Upper lobe of right lung (tissue), 1 donor: ENCODE data around the gene PEX5. TPM values are rescaled to one million over a fixed set of nuclear protein-coding genes. Genes with fewer than 3 reads are reported as not detected.

Experiments
- total RNA-seq: library from RNA; stranded (reverse); fragmentation: NEBNext Ultra II Directional; extraction: Animal tissue kit (Norgen Biotek cat#: 25700); gene quantifications from one replicate; pipeline ENCODE4 v1.2.1, GENCODE V29; 2021
- donor health status: DM: no; HTN: yes; CAD: no; lungs with severe emphysema.

The PEX5 gene
- total RNA-seq, 1 donor from 2014 or later: 46.7 TPM

Other genes starting within 250 kb of the PEX5 start
- not detected for gene RNU7-1, start 245.9 kb upstream of the PEX5 start, total RNA-seq
- 197 TPM for gene C12orf57, start 245.7 kb upstream of the PEX5 start, total RNA-seq
- gene PTPN6, start 238.3 kb upstream of the PEX5 start, total RNA-seq: 154 TPM
- 126 TPM for gene PHB2, start 219.0 kb upstream of the PEX5 start, total RNA-seq
- gene EMG1, start 218.8 kb upstream of the PEX5 start, total RNA-seq: 35.6 TPM
- 70.5 TPM for gene LPCAT3, start 171.2 kb upstream of the PEX5 start, total RNA-seq
- gene C1S, start 129.0 kb upstream of the PEX5 start, total RNA-seq: 321 TPM
- gene C1R, start 97.2 kb upstream of the PEX5 start, total RNA-seq: 367 TPM
- 91.6 TPM for gene C1RL, start 80.5 kb upstream of the PEX5 start, total RNA-seq
- gene RBP5, start 60.8 kb upstream of the PEX5 start, total RNA-seq: 7.1 TPM
- gene CLSTN3, start 59.3 kb upstream of the PEX5 start, total RNA-seq: 48.2 TPM
- gene ACSM4, start 114.4 kb downstream of the PEX5 start, total RNA-seq: not detected